Prostate gland (tissue), 2 donors: ENCODE measurements around the gene GABARAPL1. TPM values are rescaled to one million over a fixed set of nuclear protein-coding genes. Genes with fewer than 3 reads are reported as not detected.

Experiments
- DNase-seq: peaks from one replicate; pipeline ENCODE4 v3.0.0-alpha.2; 2019; ENCODE audit warnings: low spot score
- H3K27ac ChIP-seq, 2 donors: fragments of 200-600 bp; sonication (generic); 2 replicates each; pipeline ENCODE4 v1.5.1; 2017 to 2019
- H3K27me3 ChIP-seq: fragments of 200-600 bp; sonication (generic); replicated peaks from 2 replicates; pipeline ENCODE4 v1.5.1; 2019; ENCODE audit not compliant: insufficient read depth
- H3K36me3 ChIP-seq, 2 donors: fragments of 200-600 bp; sonication (generic); 1 replicate in 1 of 2; 2 replicates in 1 of 2; pipeline versions ENCODE4 v1.5.1 to v1.8.1; 2017 to 2019
- H3K4me1 ChIP-seq: fragments of 200-600 bp; sonication (generic); replicated peaks from 2 replicates; pipeline ENCODE4 v1.5.1; 2019
- H3K4me3 ChIP-seq, 2 donors: fragments of 200-600 bp; sonication (generic); 2 replicates each; pipeline ENCODE4 v1.5.1; 2017 to 2019
- H3K9me3 ChIP-seq: fragments of 200-600 bp; sonication (generic); 2 replicates; pipeline ENCODE4 v1.5.1; 2017
- CTCF ChIP-seq, 4 experiments: fragments of 200-600 bp in 2 of 4; fragments of 450-650 bp in 2 of 4; sonication (generic) in 2 of 4; IDR thresholded peaks; 1 replicate in 3 of 4; 2 replicates in 1 of 4; pipeline ENCODE4 v1.5.1; 2016 to 2019; ENCODE audit warnings: antibody characterized with exemption in 4 of 4, mild to moderate bottlenecking in 2 of 4, moderate library complexity in 2 of 4
- POLR2A ChIP-seq: fragments of 450-650 bp; IDR thresholded peaks from one replicate; pipeline ENCODE4 v1.6.1; 2016; ENCODE audit warnings: antibody characterized with exemption, mild to moderate bottlenecking
- POLR2AphosphoS5 ChIP-seq: sonication (generic); formaldehyde crosslinking; IDR thresholded peaks from one replicate; pipeline ENCODE4 v1.6.1; 2017; ENCODE audit warnings: antibody characterized with exemption
- WGBS: methylation state at CpG from one replicate; pipeline ENCODE4 v1.1.5; 2018; 5-methylcytosine and 5-hydroxymethylcytosine counted together
- intact Hi-C: fragments of 100-400 bp; cut with DNase I; formaldehyde crosslinking; loops from one replicate; pipeline ENCODE4 v1.14.2; 2022
- total RNA-seq, 2 donors: library from RNA; depleted of rRNA; stranded (reverse); fragments of >200 nt; gene quantifications; one replicate each; pipeline ENCODE4 v1.1.0, GENCODE V29; 2016

The GABARAPL1 gene
- total RNA-seq, 2 donors from 2014 or later = 78.2 to 95.9 TPM

GRCh38 chr12:10236720-10237119 is 24.0 kb downstream of the GABARAPL1 start:
- H3K4me3 ChIP-seq = no peak overlapping the region
- DNase-seq = no peak
- H3K27me3 ChIP-seq = no peaks in the 10 kb centered on the region
- no peaks in the 10 kb centered on the region for H3K9me3 ChIP-seq
- intact Hi-C loops = loop anchor here (2.0 to 10.0 kb wide), 2 partner anchors 326 to 508 kb away; no protein-coding TSS in a partner anchor
- no peak overlapping the region for H3K27ac ChIP-seq
- TF ChIP-seq CTCF (IDR thresholded peaks at IDR 0.05) = no peak
- no peak for TF ChIP-seq POLR2A
- TF ChIP-seq POLR2AphosphoS5 = no peak
- no peaks in the 10 kb centered on the region for H3K36me3 ChIP-seq
- WGBS = 100% methylated on average over 1 of the region's 1 CpG
- no peaks in the 10 kb centered on the region for H3K4me1 ChIP-seq

DNA sequence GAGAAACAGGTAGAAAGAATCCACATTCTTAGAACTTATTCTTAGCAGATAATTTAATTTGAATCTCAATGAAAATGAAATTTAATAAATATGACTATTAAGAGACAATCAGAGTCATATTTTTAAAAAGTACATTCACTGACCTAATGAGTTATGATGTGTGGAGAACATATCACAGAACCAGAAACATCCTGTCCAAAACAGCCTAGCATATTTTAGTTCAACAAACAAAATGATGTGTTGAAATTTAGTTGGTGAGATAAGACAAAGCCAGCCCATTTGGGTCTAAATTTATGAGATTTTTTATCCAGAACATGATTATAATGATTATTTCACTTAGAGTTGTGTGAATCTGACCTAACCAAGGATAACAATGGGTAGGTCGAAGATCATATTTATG is 25.8 kb downstream of the GABARAPL1 start:
- TF ChIP-seq POLR2A = no peak
- TF ChIP-seq CTCF (IDR thresholded peaks at IDR 0.05) = no peak
- no peak for TF ChIP-seq POLR2AphosphoS5
- intact Hi-C loops = loop anchor here (10.0 kb wide), 1 partner anchor 506 kb away; no protein-coding TSS in a partner anchor
- WGBS = 67% methylated on average over 1 of the region's 1 CpG

GRCh38 chr12:10241290-10241689 is 28.6 kb downstream of the GABARAPL1 start:
- TF ChIP-seq CTCF (IDR thresholded peaks at IDR 0.05) (no peak), POLR2A (no peak), POLR2AphosphoS5 (no peak)
- Histone ChIP-seq H3K9me3 (no peaks in the 10 kb centered on the region), H3K27ac (no peak overlapping the region), H3K4me3 (no peak overlapping the region), H3K4me1 (no peaks in the 10 kb centered on the region), H3K36me3 (no peaks in the 10 kb centered on the region), H3K27me3 (no peaks in the 10 kb centered on the region)
- WGBS = 55% methylated on average over 3 of the region's 3 CpGs
- intact Hi-C loops = no loop called here
- no peak for DNase-seq

More for the DNA sequence above, 25.8 kb downstream of the GABARAPL1 start:
- H3K27me3 ChIP-seq = no peaks in the 10 kb centered on the region
- no peaks in the 10 kb centered on the region for H3K4me1 ChIP-seq
- H3K9me3 ChIP-seq = no peaks in the 10 kb centered on the region
- no peak for DNase-seq
- H3K36me3 ChIP-seq = no peaks in the 10 kb centered on the region
- no peak overlapping the region for H3K4me3 ChIP-seq
- H3K27ac ChIP-seq = no peak overlapping the region

GRCh38 chr12:10241727-10242126 is 29.1 kb downstream of the GABARAPL1 start:
- TF ChIP-seq POLR2AphosphoS5 = no peak
- TF ChIP-seq CTCF (IDR thresholded peaks at IDR 0.05) = no peak
- no peak for TF ChIP-seq POLR2A
- intact Hi-C loops = no loop called here

GRCh38 chr12:10242539-10242938 is 29.9 kb downstream of the GABARAPL1 start:
- no peak for DNase-seq
- Histone ChIP-seq H3K9me3 (no peaks in the 10 kb centered on the region), H3K27ac (no peak overlapping the region), H3K36me3 (no peaks in the 10 kb centered on the region), H3K27me3 (no peaks in the 10 kb centered on the region), H3K4me3 (no peak overlapping the region), H3K4me1 (no peaks in the 10 kb centered on the region)
- intact Hi-C loops = no loop called here
- no peak for TF ChIP-seq CTCF (IDR thresholded peaks at IDR 0.05)
- no peak for TF ChIP-seq POLR2AphosphoS5
- no peak for TF ChIP-seq POLR2A
- 95% methylated on average over 1 of the region's 1 CpG for WGBS

More at GRCh38 chr12:10241727-10242126, 29.1 kb downstream of the GABARAPL1 start:
- H3K4me3 ChIP-seq = no peak overlapping the region
- DNase-seq = no peak
- no peaks in the 10 kb centered on the region for H3K36me3 ChIP-seq
- H3K27me3 ChIP-seq = no peaks in the 10 kb centered on the region
- WGBS = 68% methylated on average over 2 of the region's 2 CpGs
- no peaks in the 10 kb centered on the region for H3K9me3 ChIP-seq
- no peak overlapping the region for H3K27ac ChIP-seq
- no peaks in the 10 kb centered on the region for H3K4me1 ChIP-seq
